Effector memory CD4-positive, alpha-beta T cell (primary cell): Measurements from ENCODE around the gene TSPAN4.

Experiments
- DNase-seq, 3 donors: peaks; one replicate each; pipeline ENCODE4 v3.0.0-alpha.2; 2020
- H3K27ac ChIP-seq: 2 replicates; pipeline ENCODE4 v1.7.0; 2013; ENCODE audit warnings: mild to moderate bottlenecking, low read length, moderate library complexity; ENCODE audit not compliant: insufficient read depth, poor library complexity, severe bottlenecking
- H3K27me3 ChIP-seq: replicated peaks from 2 replicates; pipeline ENCODE4 v1.7.0; 2013; ENCODE audit warnings: mild to moderate bottlenecking, low read length; ENCODE audit not compliant: insufficient read depth, control insufficient read depth, poor library complexity, severe bottlenecking
- H3K36me3 ChIP-seq: 2 replicates; pipeline ENCODE4 v1.7.0; 2013; ENCODE audit warnings: mild to moderate bottlenecking, low read length, moderate library complexity; ENCODE audit not compliant: control insufficient read depth, insufficient read depth
- H3K4me1 ChIP-seq: 2 replicates; pipeline ENCODE4 v1.7.0; 2013; ENCODE audit warnings: low read length, mild to moderate bottlenecking; ENCODE audit not compliant: control insufficient read depth, insufficient read depth, poor library complexity, severe bottlenecking
- H3K4me3 ChIP-seq: 2 replicates; pipeline ENCODE4 v1.7.0; 2013; ENCODE audit warnings: low read length, low read depth, mild to moderate bottlenecking; ENCODE audit not compliant: insufficient read depth, poor library complexity, severe bottlenecking
- H3K9me3 ChIP-seq: 2 replicates; pipeline ENCODE4 v1.7.0; 2013; ENCODE audit warnings: mild to moderate bottlenecking, low read length, moderate library complexity; ENCODE audit not compliant: control insufficient read depth

Gene TSPAN4

GRCh38 chr11:867856-868358, 25.3 kb downstream of the TSPAN4 start:
- H3K36me3 ChIP-seq = no peaks in the 10 kb centered on the region
- H3K9me3 ChIP-seq = no peaks in the 10 kb centered on the region
- no peak for DNase-seq
- H3K4me1 ChIP-seq = no peaks in the 10 kb centered on the region
- no peaks in the 10 kb centered on the region for H3K27me3 ChIP-seq
- H3K4me3 ChIP-seq = no peak overlapping the region
- no peak overlapping the region for H3K27ac ChIP-seq

GRCh38 chr11:868394-868793, 25.7 kb downstream of the TSPAN4 start:
- H3K27ac ChIP-seq = no peak overlapping the region
- no peaks in the 10 kb centered on the region for H3K9me3 ChIP-seq
- no peaks in the 10 kb centered on the region for H3K4me1 ChIP-seq
- no peak for DNase-seq
- no peaks in the 10 kb centered on the region for H3K27me3 ChIP-seq
- no peak overlapping the region for H3K4me3 ChIP-seq
- H3K36me3 ChIP-seq = no peaks in the 10 kb centered on the region

- no peaks in the 10 kb centered on the region for H3K4me1 ChIP-seq
- no peaks in the 10 kb centered on the region for H3K9me3 ChIP-seq
- DNase-seq = no peak
- no peak overlapping the region for H3K4me3 ChIP-seq
- no peaks in the 10 kb centered on the region for H3K27me3 ChIP-seq
- H3K36me3 ChIP-seq = no peaks in the 10 kb centered on the region
- H3K27ac ChIP-seq = no peak overlapping the region
These were observed 26.1 kb downstream of the TSPAN4 start for GRCh38 chr11:868802-869201.

- Histone ChIP-seq H3K36me3 (no peaks in the 10 kb centered on the region), H3K27me3 (no peaks in the 10 kb centered on the region), H3K27ac (no peak overlapping the region), H3K4me1 (no peaks in the 10 kb centered on the region), H3K4me3 (no peak overlapping the region), H3K9me3 (no peaks in the 10 kb centered on the region)
- no peak for DNase-seq
These were observed 26.9 kb downstream of the TSPAN4 start for GRCh38 chr11:869399-870126.

- Histone ChIP-seq H3K36me3 (no peaks in the 10 kb centered on the region), H3K27me3 (no peaks in the 10 kb centered on the region), H3K4me3 (no peak overlapping the region), H3K4me1 (no peaks in the 10 kb centered on the region), H3K9me3 (no peaks in the 10 kb centered on the region), H3K27ac (no peak overlapping the region)
- DNase-seq = no peak
These were observed 27.4 kb downstream of the TSPAN4 start for GRCh38 chr11:870127-870413.

GRCh38 chr11:870418-870817, 27.8 kb downstream of the TSPAN4 start:
- peaks cover under 1% of the 10 kb centered on the region for H3K36me3 ChIP-seq

GRCh38 chr11:871472-871871, 28.8 kb downstream of the TSPAN4 start:
- Histone ChIP-seq H3K9me3 (no peaks in the 10 kb centered on the region), H3K4me3 (no peak overlapping the region), H3K36me3 (peaks cover 5% of the 10 kb centered on the region), H3K4me1 (no peaks in the 10 kb centered on the region), H3K27me3 (no peaks in the 10 kb centered on the region), H3K27ac (no peak overlapping the region)
- no peak for DNase-seq

More at GRCh38 chr11:870418-870817, 27.8 kb downstream of the TSPAN4 start:
- no peak overlapping the region for H3K27ac ChIP-seq
- H3K27me3 ChIP-seq = no peaks in the 10 kb centered on the region
- H3K4me3 ChIP-seq = no peak overlapping the region
- H3K9me3 ChIP-seq = no peaks in the 10 kb centered on the region
- no peak for DNase-seq
- H3K4me1 ChIP-seq = no peaks in the 10 kb centered on the region

- Histone ChIP-seq H3K27me3 (no peaks in the 10 kb centered on the region), H3K27ac (no peak overlapping the region), H3K36me3 (peaks cover 5% of the 10 kb centered on the region), H3K9me3 (no peaks in the 10 kb centered on the region), H3K4me1 (no peaks in the 10 kb centered on the region), H3K4me3 (no peak overlapping the region)
- no peak for DNase-seq
These were observed 30.1 kb downstream of the TSPAN4 start for GRCh38 chr11:872799-873198.

- no peak for DNase-seq
- no peak overlapping the region for H3K27ac ChIP-seq
- no peaks in the 10 kb centered on the region for H3K9me3 ChIP-seq
- H3K27me3 ChIP-seq = no peaks in the 10 kb centered on the region
- H3K4me1 ChIP-seq = no peaks in the 10 kb centered on the region
- H3K4me3 ChIP-seq = no peak overlapping the region
- peaks cover 5% of the 10 kb centered on the region for H3K36me3 ChIP-seq
These were observed 31.1 kb downstream of the TSPAN4 start for GRCh38 chr11:873706-874105.

GRCh38 chr11:875203-875602, 32.6 kb downstream of the TSPAN4 start:
- Histone ChIP-seq H3K36me3 (peaks cover 7% of the 10 kb centered on the region), H3K27me3 (no peaks in the 10 kb centered on the region), H3K27ac (no peak overlapping the region), H3K4me1 (no peaks in the 10 kb centered on the region), H3K9me3 (no peaks in the 10 kb centered on the region), H3K4me3 (no peak overlapping the region)
- no peak for DNase-seq
